HepG2 (cell line): ENCODE measurements around the gene ZNF770. TPM values are rescaled to one million over a fixed set of nuclear protein-coding genes. Genes with fewer than 3 reads are reported as not detected.
A peak's percentile ranks its signal among the peaks of the same experiment; 100 is the strongest.

Experiments
- ADNP ChIP-seq: sonication (generic); formaldehyde crosslinking; IDR thresholded peaks from 2 replicates; pipeline ENCODE4 v1.4.0; 2020; ENCODE audit warnings: missing genetic modification reagents
- DMTF1 ChIP-seq: sonication (generic); formaldehyde crosslinking; IDR thresholded peaks from 2 replicates; pipeline ENCODE4 v1.4.0; 2020; ENCODE audit warnings: mild to moderate bottlenecking, missing genetic modification reagents
- E2F5 ChIP-seq: sonication (generic); formaldehyde crosslinking; conservative IDR thresholded peaks from 2 replicates; pipeline ENCODE4 v1.4.0; 2020; ENCODE audit warnings: missing genetic modification reagents
- ERF ChIP-seq: IDR thresholded peaks from 2 replicates; pipeline ENCODE4 v1.6.1; 2018; ENCODE audit warnings: missing biosample characterization, missing genetic modification reagents
- FOSL2 ChIP-seq: sonication (generic); formaldehyde crosslinking; IDR thresholded peaks from 2 replicates; pipeline ENCODE4 v1.4.0; 2020; ENCODE audit warnings: missing genetic modification reagents
- FOXP1 ChIP-seq, 2 experiments: fragments of 450-650 bp in 1 of 2; IDR thresholded peaks; 2 replicates each; pipeline ENCODE4 v1.6.1; 2017 to 2018; ENCODE audit warnings: antibody characterized with exemption in 1 of 2
- KDM3A ChIP-seq: IDR thresholded peaks from 2 replicates; pipeline ENCODE4 v1.6.1; 2018; ENCODE audit warnings: low read depth, missing compliant biosample characterization
- MEIS2 ChIP-seq: sonication (generic); formaldehyde crosslinking; IDR thresholded peaks from 2 replicates; pipeline ENCODE4 v1.9.0; 2021; ENCODE audit warnings: mild to moderate bottlenecking, missing genetic modification reagents
- MTA3 ChIP-seq: sonication (generic); formaldehyde crosslinking; IDR thresholded peaks from 2 replicates; pipeline ENCODE4 v1.4.0; 2020; ENCODE audit warnings: missing genetic modification reagents
- NFE2L2 ChIP-seq: fragments of 150-350 bp; IDR thresholded peaks from 2 replicates; pipeline ENCODE4 v1.6.1; 2014; ENCODE audit warnings: low read length
- NONO ChIP-seq, 2 experiments: fragments of 450-650 bp in 1 of 2; sonication (generic) in 1 of 2; formaldehyde crosslinking in 1 of 2; IDR thresholded peaks in 1 of 2; conservative IDR thresholded peaks in 1 of 2; 2 replicates each; pipeline versions ENCODE4 v1.6.1 to v1.8.0; 2017 to 2022; ENCODE audit warnings: mild to moderate bottlenecking in 1 of 2, missing genetic modification reagents in 1 of 2, moderate library complexity in 1 of 2
- U2AF1 ChIP-seq: fragments of 200-400 bp; formaldehyde crosslinking; optimal IDR thresholded peaks from 2 replicates; pipeline ENCODE3; 2017; ENCODE audit warnings: mild to moderate bottlenecking, low read depth, low read length
- ZFP1 ChIP-seq: IDR thresholded peaks from 2 replicates; pipeline ENCODE4 v1.6.1; 2016
- ZNF143 ChIP-seq: sonication (generic); formaldehyde crosslinking; IDR thresholded peaks from 2 replicates; pipeline ENCODE4 v1.4.0; 2020; ENCODE audit warnings: missing genetic modification reagents
- ZNF160 ChIP-seq: sonication (generic); formaldehyde crosslinking; IDR thresholded peaks from 2 replicates; pipeline ENCODE4 v1.8.0; 2022; ENCODE audit warnings: mild to moderate bottlenecking, inconsistent platforms, missing genetic modification reagents
- ZNF20 ChIP-seq: sonication (generic); formaldehyde crosslinking; IDR thresholded peaks from 2 replicates; pipeline ENCODE4 v1.4.0; 2020; ENCODE audit warnings: mild to moderate bottlenecking, moderate library complexity, missing genetic modification reagents
- ZNF230 ChIP-seq: sonication (generic); formaldehyde crosslinking; IDR thresholded peaks from 2 replicates; pipeline ENCODE4 v1.4.0; 2020; ENCODE audit warnings: mild to moderate bottlenecking, missing genetic modification reagents
- ZNF317 ChIP-seq: sonication (generic); formaldehyde crosslinking; IDR thresholded peaks from 2 replicates; pipeline ENCODE4 v1.5.0; 2020; ENCODE audit warnings: mild to moderate bottlenecking, missing genetic modification reagents
- ZNF367 ChIP-seq: sonication (generic); formaldehyde crosslinking; IDR thresholded peaks from 2 replicates; pipeline ENCODE4 v1.4.0; 2020; ENCODE audit warnings: missing genetic modification reagents, borderline replicate concordance
- ZNF468 ChIP-seq: sonication (generic); formaldehyde crosslinking; IDR thresholded peaks from 2 replicates; pipeline ENCODE4 v1.8.0; 2022; ENCODE audit warnings: mild to moderate bottlenecking, moderate library complexity, missing genetic modification reagents
- ZNF670 ChIP-seq: sonication (generic); formaldehyde crosslinking; IDR thresholded peaks from 2 replicates; pipeline ENCODE4 v1.8.0; 2022; ENCODE audit warnings: mild to moderate bottlenecking, missing genetic modification reagents, borderline replicate concordance
- ZNF768 ChIP-seq: sonication (generic); formaldehyde crosslinking; IDR thresholded peaks from 2 replicates; pipeline ENCODE4 v1.4.0; 2020; ENCODE audit warnings: missing genetic modification reagents
- ZNF776 ChIP-seq: sonication (generic); formaldehyde crosslinking; IDR thresholded peaks from 2 replicates; pipeline ENCODE4 v1.4.0; 2020; ENCODE audit warnings: mild to moderate bottlenecking, missing genetic modification reagents
- polyA plus RNA-seq, 8 experiments: library from polyadenylated mRNA; depleted of rRNA in 3 of 8; stranded (reverse) in 7 of 8; unstranded in 1 of 8; fragments of >200 nt; fragmentation: Illumina TruSeq in 4 of 8; extraction: Trizol in 4 of 8; gene quantifications; 2 replicates each; pipeline versions ENCODE4 v1.2.1 to v1.2.3, GENCODE V29; 2011 to 2016; ENCODE audit warnings: low read depth in 4 of 8, missing spikeins in 1 of 8, mixed read lengths in 1 of 8; ENCODE audit not compliant: insufficient read depth in 1 of 8
- total RNA-seq, 5 experiments: library from RNA; depleted of rRNA; stranded (reverse); fragments of >200 nt; fragmentation: Illumina TruSeq; extraction: Trizol; gene quantifications; 2 replicates each; pipeline ENCODE4 v1.2.3, GENCODE V29; 2016; ENCODE audit warnings: low read depth in 1 of 5
- TF ChIP-seq, protein P1 (sequence below): sonication (generic); formaldehyde crosslinking; IDR thresholded peaks from 2 replicates; pipeline ENCODE4 v1.5.0; 2020; ENCODE audit warnings: mild to moderate bottlenecking, missing genetic modification reagents
- TF ChIP-seq, protein P2 (sequence below): IDR thresholded peaks from 2 replicates; pipeline ENCODE4 v1.6.1; 2016; ENCODE audit warnings: mild to moderate bottlenecking, missing biosample characterization, missing genetic modification reagents

The ZNF770 gene
- total and polyA plus RNA-seq, 2 of the 13 experiments (the other 11 are each of a cell fraction or from before 2014, with no cell fraction given) = 15.5 to 33.1 TPM

DNA sequence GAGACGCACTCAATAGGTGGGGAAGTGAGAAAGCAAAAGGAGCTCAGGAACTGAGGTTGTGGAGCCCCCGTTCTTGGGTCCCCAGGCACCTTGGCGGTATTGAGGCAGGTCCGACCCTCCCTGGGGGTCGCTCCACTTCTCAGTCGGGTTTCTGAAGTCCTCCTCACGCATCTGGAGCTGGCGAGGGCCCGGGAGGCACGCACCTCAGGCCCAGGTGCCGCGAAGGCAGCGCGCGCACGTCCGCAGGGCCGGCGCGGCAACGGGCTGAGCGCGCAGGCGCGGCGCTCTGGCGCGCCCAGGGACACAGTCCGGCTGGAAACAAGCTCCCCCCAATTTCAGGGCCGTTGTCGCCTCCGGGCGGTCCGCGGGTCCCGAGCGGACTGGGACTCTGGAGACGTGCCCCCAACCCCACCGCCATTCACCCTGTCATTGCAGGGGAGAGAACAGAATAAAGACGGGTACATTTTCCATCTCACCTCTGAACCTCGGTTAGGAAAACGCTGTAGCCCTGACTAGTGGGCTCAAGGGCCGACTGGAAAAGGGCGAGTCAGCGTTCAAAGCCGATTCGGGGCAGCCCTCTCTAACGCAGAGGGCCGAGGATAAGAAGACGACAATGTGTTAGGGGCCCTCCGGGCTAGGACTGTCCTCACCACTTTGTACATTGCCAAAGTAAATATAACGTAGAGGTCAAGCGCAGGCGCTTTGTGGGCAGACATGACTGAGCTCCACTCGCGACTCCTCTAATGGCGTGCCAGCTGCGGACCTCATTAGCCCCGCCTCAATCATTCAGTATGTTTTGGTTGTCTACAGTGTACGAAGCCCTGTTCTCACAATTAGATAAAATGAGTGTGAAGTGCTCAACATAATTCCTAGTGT is at the start of gene ZNF770 (continued):
- TF ChIP-seq DMTF1 (CRISPR knock-in tag) (no peak), ZNF367 (CRISPR knock-in tag) (peak; percentile 24; the same call in 1 of the 2 replicates), ZNF317 (peak; percentile 66; the same call in 1 of the 2 replicates), ZNF768 (CRISPR knock-in tag) (peak; percentile 76), ADNP (CRISPR knock-in tag) (no peak), ZNF776 (CRISPR knock-in tag) (peak; percentile 71; the same call in 1 of the 2 replicates), ZNF670 (CRISPR knock-in tag) (peak; percentile 97), FOXP1 (IDR thresholded peaks at IDR 0.05) (no peak), FOXP1 (CRISPR knock-in tag; IDR thresholded peaks at IDR 0.05) (no peak), ERF (peak; percentile 29; the same call in 1 of the 2 replicates), ZNF143 (CRISPR knock-in tag) (peak; percentile 32; the same call in 1 of the 2 replicates), ZNF20 (CRISPR knock-in tag) (peak; percentile 67; the same call in 1 of the 2 replicates), NONO (IDR thresholded peaks at IDR 0.05) (no peak), NONO (CRISPR knock-in tag; conservative IDR thresholded peaks at IDR 0.05) (peak; percentile 93), KDM3A (CRISPR knock-in tag) (no peak), U2AF1 (no peak), ZFP1 (CRISPR knock-in tag) (no peak), MTA3 (CRISPR knock-in tag) (no peak), ZNF468 (CRISPR knock-in tag) (no peak), ZNF230 (no peak), E2F5 (peak; percentile 70), FOSL2 (CRISPR knock-in tag) (peak; percentile 11; the same call in 1 of the 2 replicates), ZNF160 (CRISPR knock-in tag) (peak; percentile 86; the same call in 1 of the 2 replicates), NFE2L2 (no peak), MEIS2 (CRISPR knock-in tag) (peak; percentile 65; the same call in 1 of the 2 replicates)
- TF ChIP-seq, protein P1, sequence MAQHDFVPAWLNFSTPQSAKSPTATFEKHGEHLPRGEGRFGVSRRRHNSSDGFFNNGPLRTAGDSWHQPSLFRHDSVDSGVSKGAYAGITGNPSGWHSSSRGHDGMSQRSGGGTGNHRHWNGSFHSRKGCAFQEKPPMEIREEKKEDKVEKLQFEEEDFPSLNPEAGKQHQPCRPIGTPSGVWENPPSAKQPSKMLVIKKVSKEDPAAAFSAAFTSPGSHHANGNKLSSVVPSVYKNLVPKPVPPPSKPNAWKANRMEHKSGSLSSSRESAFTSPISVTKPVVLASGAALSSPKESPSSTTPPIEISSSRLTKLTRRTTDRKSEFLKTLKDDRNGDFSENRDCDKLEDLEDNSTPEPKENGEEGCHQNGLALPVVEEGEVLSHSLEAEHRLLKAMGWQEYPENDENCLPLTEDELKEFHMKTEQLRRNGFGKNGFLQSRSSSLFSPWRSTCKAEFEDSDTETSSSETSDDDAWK = no peak
- TF ChIP-seq, protein P2, sequence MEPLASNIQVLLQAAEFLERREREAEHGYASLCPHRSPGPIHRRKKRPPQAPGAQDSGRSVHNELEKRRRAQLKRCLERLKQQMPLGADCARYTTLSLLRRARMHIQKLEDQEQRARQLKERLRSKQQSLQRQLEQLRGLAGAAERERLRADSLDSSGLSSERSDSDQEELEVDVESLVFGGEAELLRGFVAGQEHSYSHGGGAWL (CRISPR knock-in tag) = peak; percentile 53; the same call in 1 of the 2 replicates
